ENCODE results near the gene TMEM184A. TPM values are rescaled to one million over a fixed set of nuclear protein-coding genes. Genes with fewer than 3 reads are reported as not detected.

TMEM184A gene
- total RNA-seq, 4 donors from 2014 or later = 0.19 to 3.1 (median 0.32) TPM; not detected in 1

DNA sequence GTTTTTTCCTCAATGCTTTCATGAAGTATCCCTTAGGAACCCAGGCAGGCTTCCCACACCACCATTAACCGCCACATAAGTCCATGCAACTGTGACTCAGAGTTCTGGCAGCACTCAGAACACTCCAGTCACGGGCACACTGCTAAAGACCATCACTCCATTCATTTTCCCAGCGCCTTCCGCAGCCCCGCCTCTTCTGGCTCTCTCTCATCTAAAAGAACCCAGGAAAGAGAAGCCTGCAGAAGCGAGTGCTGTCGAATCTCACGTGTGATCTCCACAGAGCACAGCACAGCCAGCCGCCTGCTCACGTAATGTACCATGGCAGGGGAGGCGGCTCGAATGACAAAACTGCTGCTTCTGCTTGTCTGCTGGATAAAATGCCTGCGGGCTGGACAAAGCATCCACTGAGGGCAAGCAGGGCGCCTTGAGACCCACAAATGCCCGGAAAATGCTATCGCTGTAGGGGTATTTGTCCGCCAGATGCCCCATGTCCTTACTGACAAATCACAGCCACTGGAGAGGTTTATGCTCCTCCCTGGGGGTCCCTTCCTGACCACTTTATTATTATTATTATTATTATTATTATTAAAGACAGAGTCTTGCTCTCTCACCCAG lies 12.0 kb upstream of the TMEM184A start:
- DNase-seq (ENCODE audit: low spot score) = no peak
- TF ChIP-seq, protein P1, sequence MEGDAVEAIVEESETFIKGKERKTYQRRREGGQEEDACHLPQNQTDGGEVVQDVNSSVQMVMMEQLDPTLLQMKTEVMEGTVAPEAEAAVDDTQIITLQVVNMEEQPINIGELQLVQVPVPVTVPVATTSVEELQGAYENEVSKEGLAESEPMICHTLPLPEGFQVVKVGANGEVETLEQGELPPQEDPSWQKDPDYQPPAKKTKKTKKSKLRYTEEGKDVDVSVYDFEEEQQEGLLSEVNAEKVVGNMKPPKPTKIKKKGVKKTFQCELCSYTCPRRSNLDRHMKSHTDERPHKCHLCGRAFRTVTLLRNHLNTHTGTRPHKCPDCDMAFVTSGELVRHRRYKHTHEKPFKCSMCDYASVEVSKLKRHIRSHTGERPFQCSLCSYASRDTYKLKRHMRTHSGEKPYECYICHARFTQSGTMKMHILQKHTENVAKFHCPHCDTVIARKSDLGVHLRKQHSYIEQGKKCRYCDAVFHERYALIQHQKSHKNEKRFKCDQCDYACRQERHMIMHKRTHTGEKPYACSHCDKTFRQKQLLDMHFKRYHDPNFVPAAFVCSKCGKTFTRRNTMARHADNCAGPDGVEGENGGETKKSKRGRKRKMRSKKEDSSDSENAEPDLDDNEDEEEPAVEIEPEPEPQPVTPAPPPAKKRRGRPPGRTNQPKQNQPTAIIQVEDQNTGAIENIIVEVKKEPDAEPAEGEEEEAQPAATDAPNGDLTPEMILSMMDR (IDR thresholded peaks at IDR 0.05) = no peak
- no peak for ATAC-seq (ENCODE audit: low FRiP score)

DNA sequence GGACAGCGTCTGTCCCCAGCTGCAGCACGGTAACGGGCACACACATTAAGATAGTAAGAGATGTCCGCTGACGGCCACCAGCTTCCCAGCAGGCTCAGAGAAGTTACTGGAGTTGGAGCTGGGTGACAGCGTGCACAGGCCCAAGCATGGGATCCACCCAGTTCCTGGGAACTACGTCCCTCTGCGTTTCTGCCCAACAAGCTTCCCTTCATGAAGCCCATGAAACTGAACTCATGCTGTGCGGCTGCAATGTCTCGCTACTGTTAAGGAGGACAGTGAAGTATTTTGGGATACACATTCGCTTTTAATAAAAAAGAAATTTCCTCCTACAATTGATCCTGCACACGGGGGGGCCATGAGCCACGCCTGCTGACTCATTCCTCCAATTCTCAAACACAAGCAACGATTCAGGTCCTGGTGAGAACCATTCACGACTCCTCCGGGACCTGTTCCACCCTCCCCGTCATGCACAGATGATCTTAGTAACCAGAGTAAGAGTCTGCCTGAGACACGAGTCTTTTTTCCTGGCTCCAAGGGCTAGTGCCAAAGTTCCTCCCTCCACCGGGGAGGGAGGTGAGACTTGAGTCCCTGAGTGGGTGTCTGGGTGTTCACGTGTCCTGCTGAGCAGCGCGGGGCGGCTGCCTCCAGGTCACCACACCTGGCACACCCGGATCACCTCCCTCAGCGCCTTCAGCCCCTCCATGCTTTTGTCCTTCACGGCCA lies 11.2 kb upstream of the TMEM184A start:
- DNase-seq (ENCODE audit: low spot score) = no peak
- no peak for ATAC-seq (ENCODE audit: low FRiP score)
- TF ChIP-seq, protein P1 (IDR thresholded peaks at IDR 0.05) = no peak

DNA sequence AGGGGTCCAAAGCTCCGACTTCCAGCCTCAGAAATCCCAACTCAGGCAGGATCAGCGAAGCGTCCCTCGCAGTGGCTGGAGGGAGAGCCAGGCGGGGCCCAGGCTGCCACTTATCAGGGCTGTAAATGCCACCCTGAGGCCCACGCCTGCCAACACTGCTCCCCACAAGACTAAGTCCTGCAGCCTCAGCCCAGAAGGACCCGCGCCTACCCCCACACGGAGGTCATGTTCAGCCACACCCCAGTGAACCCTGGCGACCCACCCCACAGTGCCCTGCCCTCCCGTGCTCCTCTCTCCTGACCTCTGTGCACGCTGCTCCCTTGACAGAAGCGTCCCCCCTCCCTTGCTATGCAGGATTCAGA lies 10.7 kb upstream of the TMEM184A start:
- no peak for DNase-seq (ENCODE audit: low spot score)
- TF ChIP-seq, protein P1 (IDR thresholded peaks at IDR 0.05) = no peak
- no peak for ATAC-seq (ENCODE audit: low FRiP score)

DNA sequence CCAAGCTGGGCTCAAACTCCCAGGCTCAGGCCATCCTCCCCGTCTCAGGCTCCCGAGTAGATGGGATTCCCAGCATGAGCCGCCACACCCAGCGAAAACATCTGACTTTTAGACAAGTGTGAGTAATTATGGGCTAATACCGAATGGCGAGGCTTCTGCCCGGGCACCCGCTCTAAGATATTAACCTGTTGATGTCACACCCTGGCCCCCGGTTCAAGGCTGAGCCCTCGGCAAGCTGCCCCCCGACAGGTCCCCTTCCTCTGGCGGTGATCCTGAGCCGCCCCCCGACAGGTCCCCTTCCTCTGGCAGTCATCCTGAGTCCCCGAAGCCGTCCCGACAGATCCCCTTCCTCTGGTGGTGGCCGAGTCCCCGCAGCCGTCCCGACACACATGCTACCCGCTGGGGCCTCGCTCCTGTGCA lies 8.6 kb upstream of the TMEM184A start:
- TF ChIP-seq, protein P1 (IDR thresholded peaks at IDR 0.05) = no peak
- DNase-seq (ENCODE audit: low spot score) (no peak), ATAC-seq (ENCODE audit: low FRiP score) (peak; percentile 51)

DNA sequence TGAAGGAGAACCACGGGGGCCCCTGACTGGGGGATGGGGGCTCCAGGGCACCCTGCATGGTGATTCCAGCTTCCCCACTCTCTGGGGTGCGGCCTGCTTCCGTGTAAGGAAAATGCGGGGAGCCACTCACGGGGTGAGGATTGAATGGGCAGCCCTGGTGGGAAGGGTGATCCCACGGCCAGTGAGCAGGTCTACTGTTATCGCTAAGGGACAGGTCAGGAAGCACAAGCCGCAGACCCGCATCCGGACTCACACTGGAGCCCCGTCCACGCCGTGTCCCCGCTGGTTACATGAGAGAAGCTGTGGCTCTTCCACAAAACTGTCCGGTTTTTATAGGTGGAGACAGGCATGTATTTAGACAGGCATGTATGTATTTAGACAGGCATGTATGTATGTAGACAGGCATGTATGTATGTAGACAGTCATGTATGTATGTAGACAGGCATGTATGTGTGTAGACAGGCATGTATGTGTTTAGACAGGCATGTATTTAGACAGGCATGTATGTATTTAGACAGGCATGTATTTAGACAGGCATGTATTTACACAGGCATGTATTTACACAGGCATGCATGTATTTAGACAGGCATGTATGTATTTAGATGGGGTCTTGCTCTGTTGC lies 8.1 kb upstream of the TMEM184A start:
- no peak for DNase-seq (ENCODE audit: low spot score)
- TF ChIP-seq, protein P1 (IDR thresholded peaks at IDR 0.05) = no peak
- no peak for ATAC-seq (ENCODE audit: low FRiP score)

DNA sequence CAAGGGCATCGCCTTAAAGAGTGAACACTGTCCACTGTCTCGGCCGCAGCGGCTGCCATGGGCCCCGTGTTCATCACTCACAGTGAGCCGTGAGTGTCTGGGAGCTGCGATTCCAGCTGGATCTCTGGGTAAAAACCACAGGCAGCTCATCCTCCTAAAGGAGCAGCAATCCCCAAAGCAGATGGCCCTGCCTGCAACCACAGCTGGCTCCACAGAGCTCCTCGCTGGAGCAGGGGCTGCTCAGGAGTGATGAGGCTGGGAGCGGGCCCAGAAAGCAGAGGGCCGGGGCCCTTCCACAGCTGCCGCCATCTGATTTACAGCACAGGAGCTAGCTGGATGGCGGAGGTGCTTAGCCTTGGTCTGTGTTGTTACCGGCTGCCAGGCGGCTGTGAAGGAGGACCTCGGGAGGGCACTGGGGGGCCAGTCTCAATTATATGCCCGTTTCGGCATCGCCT lies 6.6 kb upstream of the TMEM184A start:
- no peak for DNase-seq (ENCODE audit: low spot score)
- TF ChIP-seq, protein P1 (IDR thresholded peaks at IDR 0.05) = no peak
- ATAC-seq (ENCODE audit: low FRiP score) = no peak
